Endodermal cell (in vitro differentiated cells): Measurements from ENCODE around the gene PNMT. TPM values are rescaled to one million over a fixed set of nuclear protein-coding genes. Genes with fewer than 3 reads are reported as not detected.

Experiments used
- DNase-seq: peaks from one replicate; pipeline ENCODE4 v3.0.0-alpha.2; 2017
- H3K27ac ChIP-seq: 2 replicates; pipeline ENCODE4 v1.5.1; 2013; ENCODE audit warnings: mild to moderate bottlenecking, low read depth, low read length, moderate library complexity
- H3K27me3 ChIP-seq: 2 replicates; pipeline ENCODE4 v1.6.1; 2013; ENCODE audit warnings: mild to moderate bottlenecking, low read length, moderate library complexity; ENCODE audit not compliant: insufficient read depth, control insufficient read depth, poor library complexity, severe bottlenecking
- H3K36me3 ChIP-seq: 2 replicates; pipeline ENCODE4 v1.7.0; 2013; ENCODE audit warnings: mild to moderate bottlenecking, low read length, moderate library complexity; ENCODE audit not compliant: control insufficient read depth, insufficient read depth
- H3K4me1 ChIP-seq: one replicate; pipeline ENCODE4 v1.7.0; 2013; ENCODE audit warnings: low read length; ENCODE audit not compliant: control insufficient read depth, insufficient read depth
- H3K4me3 ChIP-seq: 2 replicates; pipeline ENCODE4 v1.5.1; 2013; ENCODE audit warnings: mild to moderate bottlenecking, low read length, moderate library complexity
- H3K9ac ChIP-seq: 2 replicates; pipeline ENCODE4 v1.6.1; 2013; ENCODE audit warnings: mild to moderate bottlenecking, low read length, moderate library complexity; ENCODE audit not compliant: poor library complexity, severe bottlenecking; ENCODE audit errors: extremely low read depth
- H3K9me3 ChIP-seq: 2 replicates; pipeline ENCODE4 v1.6.1; 2013; ENCODE audit warnings: mild to moderate bottlenecking, low read length, moderate library complexity; ENCODE audit not compliant: control insufficient read depth
- H3K27ac Mint-ChIP-seq: 2 replicates; pipeline ENCODE4 v1.8.0; 2020; ENCODE audit warnings: mixed read lengths
- H3K27me3 Mint-ChIP-seq: 2 replicates; pipeline ENCODE4 v1.8.0; 2021; ENCODE audit warnings: mild to moderate bottlenecking, mixed read lengths; ENCODE audit not compliant: insufficient read depth
- H3K36me3 Mint-ChIP-seq: 2 replicates; pipeline ENCODE4 v1.8.0; 2020; ENCODE audit warnings: low read depth, mixed read lengths
- H3K4me1 Mint-ChIP-seq: 2 replicates; pipeline ENCODE4 v1.8.0; 2020; ENCODE audit warnings: mixed read lengths
- H3K4me3 Mint-ChIP-seq: 2 replicates; pipeline ENCODE4 v1.8.0; 2020; ENCODE audit warnings: mild to moderate bottlenecking, moderate library complexity, mixed read lengths
- H3K9me3 Mint-ChIP-seq: 2 replicates; pipeline ENCODE4 v1.8.0; 2020; ENCODE audit warnings: mild to moderate bottlenecking, mixed read lengths
- WGBS, 2 experiments: methylation state at CpG; one replicate each; pipeline versions ENCODE4 v1.1.5 to v1.1.7; 2013; ENCODE audit warnings: missing lambda C conversion rate in 2 of 2, mixed read lengths in 1 of 2; ENCODE audit not compliant: insufficient coverage in 1 of 2, insufficient read length in 1 of 2; 5-methylcytosine and 5-hydroxymethylcytosine counted together
- total RNA-seq, 2 donors: library from RNA; stranded (reverse); fragmentation: NEBNext Ultra II Directional in 1 of 2; extraction: Animal tissue kit (Norgen Biotek cat#: 25700) in 1 of 2; gene quantifications; 2 replicates in 1 of 2; 3 replicates in 1 of 2; pipeline ENCODE4 v1.2.1, GENCODE V29; 2021
- TF ChIP-seq, protein P1 (sequence below): fragments of 200-600 bp; sonication (generic); conservative IDR thresholded peaks from 2 replicates; pipeline ENCODE4 v1.5.0; 2021; ENCODE audit warnings: antibody characterized with exemption, mild to moderate bottlenecking

The PNMT gene
- total RNA-seq, 2 donors from 2014 or later, result 0.55 to 1.0 TPM

- Histone ChIP-seq H3K27me3 (no peaks in the 10 kb centered on the region), H3K4me3 (no peak overlapping the region), H3K36me3 (no peaks in the 10 kb centered on the region), H3K9ac (no peak overlapping the region), H3K9me3 (no peaks in the 10 kb centered on the region), H3K4me1 (peaks cover 6% of the 10 kb centered on the region), H3K27ac (no peak overlapping the region)
- Mint-ChIP-seq H3K27me3 (no peaks in the 10 kb centered on the region), H3K4me3 (no peak overlapping the region), H3K36me3 (peaks cover 2% of the 10 kb centered on the region), H3K27ac (no peak overlapping the region), H3K4me1 (peaks cover 27% of the 10 kb centered on the region), H3K9me3 (no peaks in the 10 kb centered on the region)
- DNase-seq, result no peak
- TF ChIP-seq, protein P1, sequence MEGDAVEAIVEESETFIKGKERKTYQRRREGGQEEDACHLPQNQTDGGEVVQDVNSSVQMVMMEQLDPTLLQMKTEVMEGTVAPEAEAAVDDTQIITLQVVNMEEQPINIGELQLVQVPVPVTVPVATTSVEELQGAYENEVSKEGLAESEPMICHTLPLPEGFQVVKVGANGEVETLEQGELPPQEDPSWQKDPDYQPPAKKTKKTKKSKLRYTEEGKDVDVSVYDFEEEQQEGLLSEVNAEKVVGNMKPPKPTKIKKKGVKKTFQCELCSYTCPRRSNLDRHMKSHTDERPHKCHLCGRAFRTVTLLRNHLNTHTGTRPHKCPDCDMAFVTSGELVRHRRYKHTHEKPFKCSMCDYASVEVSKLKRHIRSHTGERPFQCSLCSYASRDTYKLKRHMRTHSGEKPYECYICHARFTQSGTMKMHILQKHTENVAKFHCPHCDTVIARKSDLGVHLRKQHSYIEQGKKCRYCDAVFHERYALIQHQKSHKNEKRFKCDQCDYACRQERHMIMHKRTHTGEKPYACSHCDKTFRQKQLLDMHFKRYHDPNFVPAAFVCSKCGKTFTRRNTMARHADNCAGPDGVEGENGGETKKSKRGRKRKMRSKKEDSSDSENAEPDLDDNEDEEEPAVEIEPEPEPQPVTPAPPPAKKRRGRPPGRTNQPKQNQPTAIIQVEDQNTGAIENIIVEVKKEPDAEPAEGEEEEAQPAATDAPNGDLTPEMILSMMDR, result no peak
- 90 to 92% methylated on average over 6 to 7 of the region's 7 CpGs for WGBS, 2 experiments
Measured at GRCh38 chr17:39641883-39642282, 26.4 kb upstream of the PNMT start.

GRCh38 chr17:39642291-39643074 lies 25.8 kb upstream of the PNMT start:
- Mint-ChIP-seq H3K4me3 (no peak overlapping the region), H3K27ac (no peak overlapping the region), H3K4me1 (peaks cover 27% of the 10 kb centered on the region), H3K27me3 (no peaks in the 10 kb centered on the region), H3K9me3 (no peaks in the 10 kb centered on the region), H3K36me3 (peaks cover 2% of the 10 kb centered on the region)
- TF ChIP-seq, protein P1, result no peak
- Histone ChIP-seq H3K9ac (no peak overlapping the region), H3K36me3 (no peaks in the 10 kb centered on the region), H3K4me3 (no peak overlapping the region), H3K4me1 (peaks cover 6% of the 10 kb centered on the region), H3K27me3 (no peaks in the 10 kb centered on the region), H3K9me3 (no peaks in the 10 kb centered on the region), H3K27ac (no peak overlapping the region)
- no peak for DNase-seq
- WGBS, 2 experiments, result 92 to 100% methylated on average over 6 to 9 of the region's 9 CpGs

GRCh38 chr17:39643271-39643670 lies 25.0 kb upstream of the PNMT start:
- no peaks in the 10 kb centered on the region for H3K27me3 ChIP-seq
- no peak overlapping the region for H3K27ac Mint-ChIP-seq
- no peaks in the 10 kb centered on the region for H3K9me3 Mint-ChIP-seq

More at GRCh38 chr17:39643271-39643670, 25.0 kb upstream of the PNMT start:
- no peak overlapping the region for H3K9ac ChIP-seq
- no peaks in the 10 kb centered on the region for H3K36me3 ChIP-seq
- TF ChIP-seq, protein P1, result no peak
- H3K4me1 Mint-ChIP-seq, result peaks cover 20% of the 10 kb centered on the region
- H3K9me3 ChIP-seq, result no peaks in the 10 kb centered on the region
- no peak overlapping the region for H3K4me3 ChIP-seq
- no peak for DNase-seq
- H3K27ac ChIP-seq, result no peak overlapping the region
- no peaks in the 10 kb centered on the region for H3K27me3 Mint-ChIP-seq
- H3K4me3 Mint-ChIP-seq, result no peak overlapping the region
- H3K36me3 Mint-ChIP-seq, result peaks cover 2% of the 10 kb centered on the region
- H3K4me1 ChIP-seq, result peaks cover 6% of the 10 kb centered on the region
- 93 to 98% methylated on average over 3 to 4 of the region's 4 CpGs for WGBS, 2 experiments
